ENCODE measurements around the gene MAP7D3.

The MAP7D3 gene

GRCh38 chrX:136207546-136207945, 43.7 kb downstream of the MAP7D3 start:
- DNase-seq (ENCODE audit: low read depth, low spot score), result no peak

GRCh38 chrX:136206916-136207315, 44.3 kb downstream of the MAP7D3 start:
- no peak for DNase-seq (ENCODE audit: low read depth, low spot score)

- DNase-seq (ENCODE audit: low read depth, low spot score), result no peak
Observed at GRCh38 chrX:136205882-136206380, 45.3 kb downstream of the MAP7D3 start.

- DNase-seq (ENCODE audit: low read depth, low spot score), result no peak
Observed at GRCh38 chrX:136204571-136204970, 46.6 kb downstream of the MAP7D3 start.

GRCh38 chrX:136203951-136204350, 47.2 kb downstream of the MAP7D3 start:
- DNase-seq (ENCODE audit: low read depth, low spot score), result no peak

- no peak for DNase-seq (ENCODE audit: low read depth, low spot score)
Observed at GRCh38 chrX:136203438-136203837, 47.8 kb downstream of the MAP7D3 start.

GRCh38 chrX:136202889-136203288, 48.3 kb downstream of the MAP7D3 start:
- no peak for DNase-seq (ENCODE audit: low read depth, low spot score)

- no peak for DNase-seq (ENCODE audit: low read depth, low spot score)
Observed at GRCh38 chrX:136201601-136202000, 49.6 kb downstream of the MAP7D3 start.

- no peak for DNase-seq (ENCODE audit: low read depth, low spot score)
Observed at GRCh38 chrX:136200466-136200865, 50.7 kb downstream of the MAP7D3 start.

- no peak for DNase-seq (ENCODE audit: low read depth, low spot score)
Observed at GRCh38 chrX:136199365-136199764, 51.8 kb downstream of the MAP7D3 start.

- DNase-seq (ENCODE audit: low read depth, low spot score), result no peak
Observed at GRCh38 chrX:136198678-136199243, 52.4 kb downstream of the MAP7D3 start.

GRCh38 chrX:136198010-136198409, 53.2 kb downstream of the MAP7D3 start:
- no peak for DNase-seq (ENCODE audit: low read depth, low spot score)

GRCh38 chrX:136196691-136197155, 54.5 kb downstream of the MAP7D3 start:
- DNase-seq (ENCODE audit: low read depth, low spot score), result no peak

GRCh38 chrX:136195247-136195646, 56.0 kb downstream of the MAP7D3 start:
- no peak for DNase-seq (ENCODE audit: low read depth, low spot score)

- DNase-seq (ENCODE audit: low read depth, low spot score), result no peak
Observed at GRCh38 chrX:136194536-136194935, 56.7 kb downstream of the MAP7D3 start.

- DNase-seq (ENCODE audit: low read depth, low spot score), result no peak
Observed at GRCh38 chrX:136193771-136194170, 57.4 kb downstream of the MAP7D3 start.

GRCh38 chrX:136192839-136193414, 58.3 kb downstream of the MAP7D3 start:
- DNase-seq (ENCODE audit: low read depth, low spot score), result no peak

- no peak for DNase-seq (ENCODE audit: low read depth, low spot score)
Observed at GRCh38 chrX:136192135-136192534, 59.1 kb downstream of the MAP7D3 start.

GRCh38 chrX:136191171-136191570, 60.0 kb downstream of the MAP7D3 start:
- DNase-seq (ENCODE audit: low read depth, low spot score), result no peak

- no peak for DNase-seq (ENCODE audit: low read depth, low spot score)
Observed at GRCh38 chrX:136190038-136190713, 61.0 kb downstream of the MAP7D3 start.

GRCh38 chrX:136189222-136189621, 62.0 kb downstream of the MAP7D3 start:
- DNase-seq (ENCODE audit: low read depth, low spot score), result no peak

- no peak for DNase-seq (ENCODE audit: low read depth, low spot score)
Observed at GRCh38 chrX:136186023-136186413, 65.2 kb downstream of the MAP7D3 start.

All from smooth muscle cell of the brain vasculature (primary cell).